Measurements from ENCODE around the gene LRRN2.

The LRRN2 gene

GRCh38 chr1:204645251-204645650 lies 40.3 kb downstream of the LRRN2 start:
- no peak overlapping the region for H3K18ac ChIP-seq (ENCODE audit: low read length)
- H4K8ac ChIP-seq (ENCODE audit: low read depth, low read length), result no peak overlapping the region
- H2BK15ac ChIP-seq (ENCODE audit: low read length), result no peak overlapping the region
- H2AFZ ChIP-seq (ENCODE audit: low read length), result no peak overlapping the region
- no peak overlapping the region for H3K4ac ChIP-seq (ENCODE audit: low read length)
- no peak overlapping the region for H3K9ac ChIP-seq (ENCODE audit: low read depth, low read length, poor library complexity)
- H3K14ac ChIP-seq (ENCODE audit: low read length), result no peak overlapping the region
- H3K4me2 ChIP-seq (ENCODE audit: insufficient read depth, low read length, poor library complexity, severe bottlenecking), result no peak overlapping the region
- DNase-seq (ENCODE audit: low spot score), result no peak
- peaks cover 0 to 20% (median 0%) of the 10 kb centered on the region in 3 experiments for H3K27me3 ChIP-seq (ENCODE audit: control insufficient read depth in 3 of 3, insufficient read depth in 3 of 3, low read depth in 1 of 3, low read length in 3 of 3)
- no peak overlapping the region for H3K4me3 ChIP-seq (ENCODE audit: low read length in 2 of 2)
- no peak overlapping the region for H2BK12ac ChIP-seq (ENCODE audit: low read length)
- no peak overlapping the region for H4K91ac ChIP-seq (ENCODE audit: low read depth, low read length, poor library complexity)
- H3K23ac ChIP-seq (ENCODE audit: low read depth, low read length, poor library complexity), result no peak overlapping the region
- no peaks in the 10 kb centered on the region for H3K79me1 ChIP-seq (ENCODE audit: low read depth, low read length)
- H3K9me3 ChIP-seq (replicated peaks in 1 of 2; ENCODE audit: control insufficient read depth in 2 of 2, insufficient read depth in 1 of 2, low read depth in 1 of 2, low read length in 2 of 2), result no peaks in the 10 kb centered on the region
- no peak overlapping the region for H2BK5ac ChIP-seq (ENCODE audit: low read length)
- no CpG with 5 or more reads among the region's 3 CpGs for WGBS, 2 donors (ENCODE audit: extremely low coverage in 2 of 2, insufficient read length in 2 of 2, insufficient replicate concordance in 1 of 2)
- peaks cover 0 to 2% of the 10 kb centered on the region in 2 donors for H3K4me1 ChIP-seq (ENCODE audit: control insufficient read depth in 2 of 2, insufficient read depth in 1 of 2, low read depth in 1 of 2, low read length in 2 of 2)
- no peaks in the 10 kb centered on the region for H3K36me3 ChIP-seq (replicated peaks in 1 of 2; ENCODE audit: control insufficient read depth in 2 of 2, insufficient read depth in 2 of 2, low read length in 2 of 2)
- H2BK120ac ChIP-seq (ENCODE audit: low read depth, low read length), result no peak overlapping the region
- no peak overlapping the region for H3K27ac ChIP-seq (replicated peaks; ENCODE audit: low read length)
- no peak overlapping the region for H2AK5ac ChIP-seq (ENCODE audit: low read depth, low read length)

- WGBS, 2 donors (ENCODE audit: extremely low coverage in 2 of 2, insufficient read length in 2 of 2, insufficient replicate concordance in 1 of 2), result no CpG with 5 or more reads among the region's 6 CpGs
- Histone ChIP-seq H2BK12ac (ENCODE audit: low read length) (no peak overlapping the region), H3K4me2 (ENCODE audit: insufficient read depth, low read length, poor library complexity, severe bottlenecking) (no peak overlapping the region), H3K4me3 (ENCODE audit: low read length in 2 of 2) (no peak overlapping the region), H3K4ac (ENCODE audit: low read length) (no peak overlapping the region), H2BK120ac (ENCODE audit: low read depth, low read length) (no peak overlapping the region), H3K18ac (ENCODE audit: low read length) (no peak overlapping the region), H4K91ac (ENCODE audit: low read depth, low read length, poor library complexity) (no peak overlapping the region), H2BK15ac (ENCODE audit: low read length) (no peak overlapping the region), H3K9ac (ENCODE audit: low read depth, low read length, poor library complexity) (no peak overlapping the region), H3K27ac (replicated peaks; ENCODE audit: low read length) (no peak overlapping the region), H3K79me1 (ENCODE audit: low read depth, low read length) (no peaks in the 10 kb centered on the region), H2AK5ac (ENCODE audit: low read depth, low read length) (no peak overlapping the region), H3K36me3 (replicated peaks in 1 of 2; ENCODE audit: control insufficient read depth in 2 of 2, insufficient read depth in 2 of 2, low read length in 2 of 2) (no peaks in the 10 kb centered on the region), H3K4me1 (ENCODE audit: control insufficient read depth in 2 of 2, insufficient read depth in 1 of 2, low read depth in 1 of 2, low read length in 2 of 2) (peaks cover 0 to 4% of the 10 kb centered on the region in 2 donors), H4K8ac (ENCODE audit: low read depth, low read length) (no peak overlapping the region), H3K14ac (ENCODE audit: low read length) (no peak overlapping the region), H3K27me3 (ENCODE audit: control insufficient read depth in 3 of 3, insufficient read depth in 3 of 3, low read depth in 1 of 3, low read length in 3 of 3) (peaks cover 0 to 12% (median 0%) of the 10 kb centered on the region in 3 experiments), H2BK5ac (ENCODE audit: low read length) (no peak overlapping the region), H2AFZ (ENCODE audit: low read length) (no peak overlapping the region), H3K23ac (ENCODE audit: low read depth, low read length, poor library complexity) (no peak overlapping the region), H3K9me3 (replicated peaks in 1 of 2; ENCODE audit: control insufficient read depth in 2 of 2, insufficient read depth in 1 of 2, low read depth in 1 of 2, low read length in 2 of 2) (no peaks in the 10 kb centered on the region)
- no peak for DNase-seq (ENCODE audit: low spot score)
Observed at GRCh38 chr1:204643503-204643902, 42.0 kb downstream of the LRRN2 start.

GRCh38 chr1:204641936-204642335 lies 43.6 kb downstream of the LRRN2 start:
- peak overlapping the region; percentile 98 for H3K14ac ChIP-seq (ENCODE audit: low read length)
- H3K9ac ChIP-seq (ENCODE audit: low read depth, low read length, poor library complexity), result no peak overlapping the region
- H2BK12ac ChIP-seq (ENCODE audit: low read length), result no peak overlapping the region
- peak overlapping the region; percentile 38 for H3K4ac ChIP-seq (ENCODE audit: low read length)
- H3K79me1 ChIP-seq (ENCODE audit: low read depth, low read length), result no peaks in the 10 kb centered on the region
- no peak overlapping the region for H4K8ac ChIP-seq (ENCODE audit: low read depth, low read length)
- DNase-seq (ENCODE audit: low spot score), result no peak
- no peak overlapping the region for H3K4me2 ChIP-seq (ENCODE audit: insufficient read depth, low read length, poor library complexity, severe bottlenecking)
- H2AFZ ChIP-seq (ENCODE audit: low read length), result no peak overlapping the region
- H3K4me3 ChIP-seq (ENCODE audit: low read length in 2 of 2), result no peak overlapping the region
- peak overlapping the region; percentile 16 for H4K91ac ChIP-seq (ENCODE audit: low read depth, low read length, poor library complexity)
- WGBS, 2 donors (ENCODE audit: extremely low coverage in 2 of 2, insufficient read length in 2 of 2, insufficient replicate concordance in 1 of 2), result no CpG with 5 or more reads among the region's 3 CpGs
- H3K27ac ChIP-seq (replicated peaks; ENCODE audit: low read length), result no peak overlapping the region
- peaks cover 0 to 12% (median 0%) of the 10 kb centered on the region in 3 experiments for H3K27me3 ChIP-seq (ENCODE audit: control insufficient read depth in 3 of 3, insufficient read depth in 3 of 3, low read depth in 1 of 3, low read length in 3 of 3)
- H2AK5ac ChIP-seq (ENCODE audit: low read depth, low read length), result peak overlapping the region; percentile 51
- H3K23ac ChIP-seq (ENCODE audit: low read depth, low read length, poor library complexity), result no peak overlapping the region
- H2BK15ac ChIP-seq (ENCODE audit: low read length), result peak overlapping the region; percentile 60
- H3K36me3 ChIP-seq (replicated peaks in 1 of 2; ENCODE audit: control insufficient read depth in 2 of 2, insufficient read depth in 2 of 2, low read length in 2 of 2), result no peaks in the 10 kb centered on the region
- H3K9me3 ChIP-seq (replicated peaks in 1 of 2; ENCODE audit: control insufficient read depth in 2 of 2, insufficient read depth in 1 of 2, low read depth in 1 of 2, low read length in 2 of 2), result no peaks in the 10 kb centered on the region
- H3K4me1 ChIP-seq (ENCODE audit: control insufficient read depth in 2 of 2, insufficient read depth in 1 of 2, low read depth in 1 of 2, low read length in 2 of 2), result peaks cover 8 to 9% of the 10 kb centered on the region in 2 donors
- no peak overlapping the region for H2BK5ac ChIP-seq (ENCODE audit: low read length)
- H2BK120ac ChIP-seq (ENCODE audit: low read depth, low read length), result no peak overlapping the region
- H3K18ac ChIP-seq (ENCODE audit: low read length), result no peak overlapping the region

GRCh38 chr1:204641455-204641854 lies 44.1 kb downstream of the LRRN2 start:
- no peaks in the 10 kb centered on the region for H3K9me3 ChIP-seq (replicated peaks in 1 of 2; ENCODE audit: control insufficient read depth in 2 of 2, insufficient read depth in 1 of 2, low read depth in 1 of 2, low read length in 2 of 2)
- no peak overlapping the region for H3K4me3 ChIP-seq (ENCODE audit: low read length in 2 of 2)
- H2BK120ac ChIP-seq (ENCODE audit: low read depth, low read length), result no peak overlapping the region
- H3K23ac ChIP-seq (ENCODE audit: low read depth, low read length, poor library complexity), result no peak overlapping the region
- peaks cover 8 to 9% of the 10 kb centered on the region in 2 donors for H3K4me1 ChIP-seq (ENCODE audit: control insufficient read depth in 2 of 2, insufficient read depth in 1 of 2, low read depth in 1 of 2, low read length in 2 of 2)
- H3K18ac ChIP-seq (ENCODE audit: low read length), result no peak overlapping the region
- H3K4me2 ChIP-seq (ENCODE audit: insufficient read depth, low read length, poor library complexity, severe bottlenecking), result no peak overlapping the region
- H4K8ac ChIP-seq (ENCODE audit: low read depth, low read length), result no peak overlapping the region
- no peak overlapping the region for H3K27ac ChIP-seq (replicated peaks; ENCODE audit: low read length)
- peak overlapping the region; percentile 98 for H3K14ac ChIP-seq (ENCODE audit: low read length)
- H3K79me1 ChIP-seq (ENCODE audit: low read depth, low read length), result no peaks in the 10 kb centered on the region
- H3K36me3 ChIP-seq (replicated peaks in 1 of 2; ENCODE audit: control insufficient read depth in 2 of 2, insufficient read depth in 2 of 2, low read length in 2 of 2), result no peaks in the 10 kb centered on the region
- H2BK12ac ChIP-seq (ENCODE audit: low read length), result no peak overlapping the region
- WGBS, 2 donors (ENCODE audit: extremely low coverage in 2 of 2, insufficient read length in 2 of 2, insufficient replicate concordance in 1 of 2), result no CpG with 5 or more reads among the region's 1 CpG
- H2AFZ ChIP-seq (ENCODE audit: low read length), result no peak overlapping the region
- peak overlapping the region; percentile 16 for H4K91ac ChIP-seq (ENCODE audit: low read depth, low read length, poor library complexity)
- H2BK15ac ChIP-seq (ENCODE audit: low read length), result peak overlapping the region; percentile 60
- H3K27me3 ChIP-seq (ENCODE audit: control insufficient read depth in 3 of 3, insufficient read depth in 3 of 3, low read depth in 1 of 3, low read length in 3 of 3), result peaks cover 0 to 12% (median 0%) of the 10 kb centered on the region in 3 experiments
- no peak overlapping the region for H3K9ac ChIP-seq (ENCODE audit: low read depth, low read length, poor library complexity)
- H2BK5ac ChIP-seq (ENCODE audit: low read length), result no peak overlapping the region
- no peak overlapping the region for H3K4ac ChIP-seq (ENCODE audit: low read length)
- H2AK5ac ChIP-seq (ENCODE audit: low read depth, low read length), result peak overlapping the region; percentile 51
- DNase-seq (ENCODE audit: low spot score), result no peak

Measured in neuronal stem cell (in vitro differentiated cells).